HG03175 (cell line): ENCODE measurements around the gene NHLRC4.
"Not testable (repeated sequence)": the region's sequence is repeated elsewhere in the genome, so short reads cannot be mapped to it uniquely, and the experiment has no call there.

ENCODE experiments used
- ATAC-seq: cut with Tn5 transposase; IDR thresholded peaks from one replicate; pipeline ENCODE4 v1.9.1; 2021; ENCODE audit warnings: mild to moderate bottlenecking, moderate library complexity; ENCODE audit not compliant: unreplicated experiment

NHLRC4 gene

GRCh38 chr16:596736-597060 is 29.9 kb downstream of the NHLRC4 start:
- no peak for ATAC-seq

GRCh38 chr16:597655-598054 is 30.9 kb downstream of the NHLRC4 start:
- ATAC-seq: not testable (repeated sequence)

GRCh38 chr16:598823-599739 is 32.3 kb downstream of the NHLRC4 start:
- no peak for ATAC-seq

GRCh38 chr16:600781-601180 is 34.0 kb downstream of the NHLRC4 start:
- no peak for ATAC-seq

- no peak for ATAC-seq
These were observed 37.1 kb downstream of the NHLRC4 start for GRCh38 chr16:603933-604332.

GRCh38 chr16:606656-607307 is 40.0 kb downstream of the NHLRC4 start:
- ATAC-seq: no peak

GRCh38 chr16:608019-608418 is 41.2 kb downstream of the NHLRC4 start:
- no peak for ATAC-seq

GRCh38 chr16:609316-609715 is 42.5 kb downstream of the NHLRC4 start:
- no peak for ATAC-seq

GRCh38 chr16:609984-610383 is 43.2 kb downstream of the NHLRC4 start:
- ATAC-seq: no peak

GRCh38 chr16:610513-611381 is 43.9 kb downstream of the NHLRC4 start:
- no peak for ATAC-seq

GRCh38 chr16:615122-615521 is 48.3 kb downstream of the NHLRC4 start:
- no peak for ATAC-seq

- ATAC-seq: no peak
These were observed 50.2 kb downstream of the NHLRC4 start for GRCh38 chr16:616733-617586.

GRCh38 chr16:617855-618254 is 51.0 kb downstream of the NHLRC4 start:
- no peak for ATAC-seq
